GM21576 (cell line): ENCODE results near the gene BPHL.
"Not testable (repeated sequence)": the region's sequence is repeated elsewhere in the genome, so short reads cannot be mapped to it uniquely, and the experiment has no call there.

Experiments used
- ATAC-seq: cut with Tn5 transposase; IDR thresholded peaks from one replicate; pipeline ENCODE4 v1.9.1; 2021; ENCODE audit warnings: mild to moderate bottlenecking, moderate library complexity; ENCODE audit not compliant: unreplicated experiment

BPHL gene

GRCh38 chr6:3120765-3121089 is 2.2 kb downstream of the BPHL start:
- no peak for ATAC-seq

DNA sequence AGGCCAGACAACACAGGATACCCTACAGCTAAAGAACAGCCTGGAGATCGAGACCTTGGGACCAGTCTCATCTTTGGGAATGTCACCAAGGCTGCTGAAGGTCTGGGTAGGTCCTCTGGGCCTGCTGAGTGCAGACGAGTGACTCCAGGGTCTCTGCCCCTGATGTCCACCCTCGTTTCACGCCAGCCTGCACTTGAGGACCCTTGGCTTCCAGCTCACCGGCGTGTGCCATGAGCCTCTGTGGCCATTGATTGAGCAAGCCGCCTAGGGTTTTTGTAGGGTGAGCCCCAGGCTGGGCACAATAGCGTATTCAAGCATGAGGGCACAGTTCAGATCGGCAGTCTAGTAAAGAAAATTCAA is 4.3 kb downstream of the BPHL start:
- ATAC-seq, result no peak

GRCh38 chr6:3124667-3125066 is 6.2 kb downstream of the BPHL start:
- ATAC-seq, result no peak

GRCh38 chr6:3125815-3126214 is 7.3 kb downstream of the BPHL start:
- ATAC-seq, result no peak

- ATAC-seq, result no peak
Measured at GRCh38 chr6:3128356-3129108, 10.0 kb downstream of the BPHL start.

DNA sequence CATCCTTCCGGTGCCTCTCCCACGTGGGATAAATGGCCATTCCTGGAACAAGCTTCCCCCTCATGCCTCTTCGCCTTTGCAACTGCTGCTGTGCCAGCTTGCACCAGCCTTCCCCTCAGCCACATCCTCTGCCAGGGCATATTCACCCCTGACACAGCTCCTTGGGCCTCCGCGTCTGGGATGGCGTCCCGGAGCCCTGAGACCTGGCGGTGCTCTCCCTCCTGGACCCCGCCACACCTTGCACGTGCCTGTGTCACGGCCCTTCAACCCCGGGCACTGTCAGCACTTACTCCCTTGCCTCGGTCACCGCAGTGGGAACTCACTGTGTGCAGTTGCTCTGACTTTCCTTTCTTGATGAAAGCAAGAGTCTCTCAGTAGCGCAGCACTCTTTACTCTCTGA is 13.2 kb downstream of the BPHL start:
- ATAC-seq, result no peak

GRCh38 chr6:3133515-3133914 is 15.0 kb downstream of the BPHL start:
- ATAC-seq, result no peak

DNA sequence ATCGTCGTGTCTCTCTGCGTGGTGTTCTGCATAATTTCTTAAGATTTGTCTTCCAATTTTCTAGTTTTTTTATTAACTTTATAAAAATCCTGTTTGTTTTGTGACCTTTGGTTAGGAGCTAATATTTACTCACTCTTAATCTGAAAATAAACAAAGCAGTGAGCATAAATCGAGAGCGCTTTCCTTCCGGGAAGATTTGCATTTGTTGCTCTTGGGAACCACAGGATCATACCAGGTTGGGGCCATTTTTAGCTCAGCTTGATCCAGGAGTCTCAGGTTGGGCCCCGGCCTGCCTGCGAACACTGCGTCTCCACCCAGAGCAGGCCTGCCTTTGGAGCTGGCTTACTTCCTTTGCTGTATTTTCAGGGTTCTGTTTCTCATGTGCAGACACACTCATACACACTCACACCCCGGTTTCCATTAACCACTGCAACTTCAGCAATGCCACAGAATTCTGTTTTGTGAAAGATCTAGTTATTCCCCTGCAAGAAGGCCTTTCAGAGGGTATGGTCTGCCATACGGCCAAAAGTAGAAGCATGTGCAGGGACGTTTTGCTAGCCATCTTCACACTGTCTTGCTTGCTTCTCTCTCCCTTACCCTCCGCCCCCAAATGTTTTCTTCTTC is 17.3 kb downstream of the BPHL start:
- ATAC-seq, result no peak

GRCh38 chr6:3136292-3137011 is 17.9 kb downstream of the BPHL start:
- ATAC-seq, result no peak

- no peak for ATAC-seq
Measured at GRCh38 chr6:3137057-3137777, 18.7 kb downstream of the BPHL start.

DNA sequence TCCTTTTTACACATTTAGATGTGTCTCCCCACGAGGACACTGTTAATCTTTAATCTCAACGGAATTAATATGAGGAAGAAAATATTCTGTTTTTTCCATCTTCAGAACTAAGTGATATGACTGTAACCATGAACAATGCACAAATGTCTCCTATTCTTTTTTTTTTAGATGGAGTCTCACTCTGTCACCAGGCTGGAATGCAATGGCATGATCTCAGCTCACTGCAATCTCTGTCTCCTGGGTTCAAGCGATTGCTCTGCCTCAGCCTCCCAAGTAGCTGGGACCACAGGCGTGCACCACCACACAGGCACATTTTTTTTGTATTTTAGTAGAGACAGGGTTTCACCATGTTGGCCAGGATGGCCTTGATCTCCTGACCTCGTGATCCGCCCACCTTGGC is 19.4 kb downstream of the BPHL start:
- ATAC-seq, result not testable (repeated sequence)

DNA sequence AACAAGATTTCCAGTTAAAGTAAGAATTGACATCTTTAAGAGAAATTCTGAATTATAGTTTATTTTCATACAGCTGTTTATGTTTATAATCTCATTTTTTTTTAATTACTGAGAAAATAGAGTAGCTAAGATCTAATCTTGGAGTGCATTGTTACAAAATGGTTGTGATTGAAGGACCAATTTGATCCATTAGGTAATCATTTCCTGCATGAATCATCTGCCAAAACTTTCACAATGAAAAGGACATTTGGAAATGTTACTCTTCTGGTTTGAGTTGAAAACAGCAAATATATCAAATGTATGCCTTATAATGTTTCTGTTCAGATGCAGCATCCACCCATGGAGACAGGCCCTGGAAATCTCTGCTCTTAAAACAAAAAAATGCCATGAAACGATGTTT is 19.8 kb downstream of the BPHL start:
- no peak for ATAC-seq

- no peak for ATAC-seq
Measured at GRCh38 chr6:3139090-3139903, 20.8 kb downstream of the BPHL start.

GRCh38 chr6:3140201-3140600 is 21.7 kb downstream of the BPHL start:
- ATAC-seq, result no peak

DNA sequence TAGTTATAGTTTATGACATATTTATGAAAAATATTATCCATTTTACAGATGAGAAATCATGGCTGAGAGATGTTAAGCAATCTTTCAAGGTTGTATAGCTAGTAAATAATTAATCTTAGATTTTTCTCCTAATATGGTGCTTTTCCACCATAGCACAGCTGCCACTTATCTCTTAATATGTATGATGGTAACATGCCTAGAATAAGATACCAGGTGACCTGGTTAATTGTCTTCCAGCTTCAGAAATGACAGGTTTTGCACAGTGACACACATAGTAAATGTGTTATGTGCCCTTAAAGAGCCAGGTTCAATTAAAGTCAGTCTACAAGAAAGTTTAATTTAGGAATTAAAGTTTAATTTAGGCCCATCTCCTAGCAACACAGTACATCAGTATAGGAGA is 24.0 kb downstream of the BPHL start:
- no peak for ATAC-seq

DNA sequence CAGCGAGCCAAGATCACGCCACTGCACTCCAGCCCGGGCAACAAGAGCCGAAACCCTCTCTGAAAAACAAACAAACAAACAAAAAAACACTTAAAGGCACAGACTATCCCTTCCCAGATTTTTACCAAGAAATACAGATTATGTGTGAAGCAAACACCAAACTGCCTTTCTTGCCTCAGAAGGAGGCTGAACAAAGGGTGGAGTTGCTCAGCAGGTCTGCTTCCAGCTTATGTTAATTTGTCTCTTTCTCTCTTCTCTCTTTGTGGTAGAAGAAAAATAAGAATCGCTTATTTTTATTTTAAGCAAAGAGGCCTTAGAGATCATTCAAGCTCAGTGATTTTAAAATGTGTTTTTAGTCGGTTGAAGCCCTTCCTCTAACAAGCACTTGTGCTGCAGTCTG is 24.6 kb downstream of the BPHL start:
- no peak for ATAC-seq

- ATAC-seq, result no peak
Measured at GRCh38 chr6:3144571-3144970, 26.1 kb downstream of the BPHL start.

GRCh38 chr6:3147914-3148757 is 29.6 kb downstream of the BPHL start:
- no peak for ATAC-seq

GRCh38 chr6:3151691-3152090 is 33.2 kb downstream of the BPHL start:
- ATAC-seq, result no peak

DNA sequence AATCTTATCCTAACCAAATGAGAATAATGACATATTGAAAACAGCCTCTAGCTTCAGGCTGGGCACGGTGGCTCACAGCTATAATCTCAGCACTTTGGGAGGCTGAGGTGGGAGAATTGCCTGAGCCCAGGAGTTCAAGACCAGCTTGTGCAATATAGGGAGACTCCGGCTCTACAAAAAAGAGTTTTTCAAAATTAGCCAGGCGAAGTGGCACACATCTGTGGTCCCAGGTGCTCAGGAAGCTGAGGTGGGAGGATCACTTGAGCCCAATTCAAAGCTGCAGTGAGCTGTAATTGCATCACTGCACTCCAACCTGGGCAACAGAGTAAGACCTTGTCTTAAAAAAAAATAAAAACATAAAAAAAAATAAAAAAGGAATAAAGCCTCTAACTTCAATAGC is 34.2 kb downstream of the BPHL start:
- ATAC-seq, result no peak
